Osteoblast (primary cell): ENCODE results near the gene DDOST. TPM values are rescaled to one million over a fixed set of nuclear protein-coding genes. Genes with fewer than 3 reads are reported as not detected.
"Not testable (repeated sequence)": the region's sequence is repeated elsewhere in the genome, so short reads cannot be mapped to it uniquely, and the experiment has no call there.

Source experiments
- DNase-seq: peaks from one replicate; pipeline ENCODE4 v3.0.0; 2011; ENCODE audit warnings: low spot score, mixed read lengths; ENCODE audit not compliant: insufficient read length; ENCODE audit errors: missing footprints
- H2AFZ ChIP-seq: 2 replicates; pipeline ENCODE4 v1.6.0; 2011; ENCODE audit warnings: mild to moderate bottlenecking, low read length
- H3K27ac ChIP-seq: 2 replicates; pipeline ENCODE4 v1.5.1; 2011; ENCODE audit warnings: mild to moderate bottlenecking, low read depth, low read length, moderate library complexity
- H3K27me3 ChIP-seq: 2 replicates; pipeline ENCODE4 v1.6.0; 2012; ENCODE audit warnings: mild to moderate bottlenecking, control low read depth, inconsistent platforms, low read length, moderate library complexity; ENCODE audit not compliant: insufficient read depth
- H3K36me3 ChIP-seq: 2 replicates; pipeline ENCODE4 v1.5.1; 2011; ENCODE audit warnings: mild to moderate bottlenecking, low read length, control low read depth, moderate library complexity; ENCODE audit not compliant: insufficient read depth
- H3K4me1 ChIP-seq: 2 replicates; pipeline ENCODE4 v1.5.1; 2011; ENCODE audit warnings: mild to moderate bottlenecking, low read length, control low read depth, moderate library complexity; ENCODE audit not compliant: insufficient read depth
- H3K4me2 ChIP-seq: 2 replicates; pipeline ENCODE4 v1.6.0; 2011; ENCODE audit warnings: mild to moderate bottlenecking, low read length; ENCODE audit not compliant: insufficient read depth
- H3K4me3 ChIP-seq: fragments of 200-600 bp; sonication (generic); 3 replicates; pipeline ENCODE4 v1.5.1; 2012; ENCODE audit warnings: mild to moderate bottlenecking, low read length, inconsistent platforms; ENCODE audit not compliant: insufficient read depth
- H3K79me2 ChIP-seq: 2 replicates; pipeline ENCODE4 v1.6.0; 2012; ENCODE audit warnings: mild to moderate bottlenecking, low read length, control low read depth, inconsistent platforms; ENCODE audit not compliant: insufficient read depth
- H3K9me3 ChIP-seq: 2 replicates; pipeline ENCODE4 v1.5.1; 2011; ENCODE audit warnings: low read depth, low read length, control low read depth
- H4K20me1 ChIP-seq: 2 replicates; pipeline ENCODE4 v1.6.0; 2012; ENCODE audit warnings: mild to moderate bottlenecking, low read length, control low read depth; ENCODE audit not compliant: insufficient read depth
- CTCF ChIP-seq: IDR thresholded peaks from 2 replicates; pipeline ENCODE4 v1.5.1; 2011; ENCODE audit warnings: mild to moderate bottlenecking, low read depth, low read length, moderate library complexity; ENCODE audit errors: extremely low read depth
- total RNA-seq: library from RNA; depleted of rRNA; stranded (reverse); fragments of >200 nt; gene quantifications from 2 replicates; pipeline ENCODE4 v1.2.3, GENCODE V29; 2012

Gene DDOST
- total RNA-seq, 1 donor: 291 TPM

GRCh38 chr1:20609541-20609940 lies 51.6 kb downstream of the DDOST start:
- H3K4me1 ChIP-seq: peaks cover 22% of the 10 kb centered on the region
- no peaks in the 10 kb centered on the region for H4K20me1 ChIP-seq
- H3K27me3 ChIP-seq: no peaks in the 10 kb centered on the region
- no peak overlapping the region for H3K4me2 ChIP-seq
- no peak overlapping the region for H2AFZ ChIP-seq
- H3K9me3 ChIP-seq: no peaks in the 10 kb centered on the region
- H3K4me3 ChIP-seq: no peak overlapping the region
- peak; percentile 9 for DNase-seq
- no peaks in the 10 kb centered on the region for H3K36me3 ChIP-seq
- no peaks in the 10 kb centered on the region for H3K79me2 ChIP-seq
- H3K27ac ChIP-seq: no peak overlapping the region
- no peak for TF ChIP-seq CTCF

DNA sequence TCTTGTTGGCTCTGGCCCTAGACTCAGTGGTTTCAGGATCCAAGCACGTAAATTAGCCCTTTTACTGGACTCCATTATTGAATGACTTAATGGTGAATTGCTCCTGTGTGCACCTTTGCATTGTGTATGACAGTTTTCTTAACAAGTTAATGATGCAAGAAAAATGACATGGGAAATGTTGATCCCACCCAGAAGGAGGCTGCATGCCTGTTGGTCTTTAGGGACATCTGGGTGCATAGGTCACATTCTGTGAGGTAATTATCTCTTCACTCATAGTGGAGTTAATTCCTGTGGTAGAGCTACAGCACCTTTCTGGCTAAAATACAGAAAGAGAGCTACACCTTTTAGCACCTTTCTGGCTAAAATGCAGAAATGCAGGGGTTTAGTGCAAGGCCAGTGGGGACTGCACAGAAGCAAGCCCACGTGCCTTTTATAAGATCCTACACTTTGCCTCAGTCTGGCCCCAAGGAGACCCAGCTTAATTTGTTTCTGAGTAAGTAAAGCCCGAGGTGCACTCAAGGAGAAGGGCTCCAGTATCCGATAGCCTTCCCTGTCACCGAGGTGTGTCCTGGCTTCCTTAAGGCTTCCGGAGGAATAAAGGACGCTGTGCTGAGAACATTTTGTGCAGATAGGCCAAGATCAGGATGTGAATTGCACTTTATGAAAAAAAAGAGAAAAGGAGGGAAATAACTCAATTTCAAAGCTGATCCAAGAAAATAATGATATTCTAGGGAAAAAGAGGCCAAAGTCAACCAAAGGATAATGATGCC lies 54.2 kb downstream of the DDOST start:
- H2AFZ ChIP-seq, H4K20me1 ChIP-seq, H3K9me3 ChIP-seq, H3K27me3 ChIP-seq, H3K27ac ChIP-seq, DNase-seq, H3K4me2 ChIP-seq, H3K36me3 ChIP-seq, H3K4me3 ChIP-seq, H3K79me2 ChIP-seq: not testable (repeated sequence)
- H3K4me1 ChIP-seq: peaks cover 29% of the 10 kb centered on the region

- Histone ChIP-seq H4K20me1 (no peaks in the 10 kb centered on the region), H3K36me3 (no peaks in the 10 kb centered on the region), H2AFZ (no peak overlapping the region), H3K9me3 (no peaks in the 10 kb centered on the region), H3K79me2 (no peaks in the 10 kb centered on the region), H3K27ac (peak overlapping the region; percentile 75), H3K4me1 (peaks cover 50% of the 10 kb centered on the region), H3K27me3 (no peaks in the 10 kb centered on the region), H3K4me2 (peak overlapping the region; percentile 6), H3K4me3 (no peak overlapping the region)
- no peak for TF ChIP-seq CTCF
- DNase-seq: peak; percentile 13
Observed at GRCh38 chr1:20604678-20605077, 56.5 kb downstream of the DDOST start.

GRCh38 chr1:20603504-20604464 lies 57.4 kb downstream of the DDOST start:
- Histone ChIP-seq H3K27ac (peak overlapping the region; percentile 89), H3K27me3 (no peaks in the 10 kb centered on the region), H3K4me2 (peak overlapping the region; percentile 26), H3K79me2 (no peaks in the 10 kb centered on the region), H3K4me3 (no peak overlapping the region), H3K36me3 (no peaks in the 10 kb centered on the region), H2AFZ (peak overlapping the region; percentile 42), H4K20me1 (no peaks in the 10 kb centered on the region), H3K4me1 (peaks cover 50% of the 10 kb centered on the region), H3K9me3 (no peaks in the 10 kb centered on the region)
- peak; percentile 84 for DNase-seq
- TF ChIP-seq CTCF: no peak
